Brain microvascular endothelial cell (primary cell): ENCODE measurements around the gene GRIK3.

ENCODE experiments used
- DNase-seq: peaks from one replicate; pipeline ENCODE4 v3.0.0-alpha.2; 2020
- H3K27ac ChIP-seq: fragments of 250-450 bp; sonication (Bioruptor Pico); 2 replicates; pipeline ENCODE4 v1.5.1; 2020; ENCODE audit warnings: mild to moderate bottlenecking, moderate library complexity
- H3K27me3 ChIP-seq: fragments of 250-450 bp; sonication (Bioruptor Pico); replicated peaks from 2 replicates; pipeline ENCODE4 v1.5.1; 2020; ENCODE audit warnings: mild to moderate bottlenecking
- H3K36me3 ChIP-seq: fragments of 250-450 bp; sonication (Bioruptor Pico); replicated peaks from 2 replicates; pipeline ENCODE4 v1.5.1; 2020; ENCODE audit warnings: mild to moderate bottlenecking
- H3K4me3 ChIP-seq: 2 replicates; pipeline ENCODE4 v1.5.1; 2011; ENCODE audit warnings: low read depth, mild to moderate bottlenecking, control low read depth, low read length, moderate library complexity
- in situ Hi-C: cut with HindIII; loops from 2 replicates; pipeline ENCODE4 v1.10.0; 2017; ENCODE audit warnings: low sequenced_read_pairs, low pct_ligation_motif_present
- TF ChIP-seq, protein P1 (sequence below): IDR thresholded peaks from 2 replicates; pipeline ENCODE4 v1.5.1; 2011; ENCODE audit warnings: low read depth, mild to moderate bottlenecking, moderate library complexity, low read length, control low read depth, inconsistent platforms; ENCODE audit errors: missing control alignments

Gene GRIK3

GRCh38 chr1:37055631-37056030 lies 21.3 kb upstream of the GRIK3 start:
- TF ChIP-seq, protein P1, sequence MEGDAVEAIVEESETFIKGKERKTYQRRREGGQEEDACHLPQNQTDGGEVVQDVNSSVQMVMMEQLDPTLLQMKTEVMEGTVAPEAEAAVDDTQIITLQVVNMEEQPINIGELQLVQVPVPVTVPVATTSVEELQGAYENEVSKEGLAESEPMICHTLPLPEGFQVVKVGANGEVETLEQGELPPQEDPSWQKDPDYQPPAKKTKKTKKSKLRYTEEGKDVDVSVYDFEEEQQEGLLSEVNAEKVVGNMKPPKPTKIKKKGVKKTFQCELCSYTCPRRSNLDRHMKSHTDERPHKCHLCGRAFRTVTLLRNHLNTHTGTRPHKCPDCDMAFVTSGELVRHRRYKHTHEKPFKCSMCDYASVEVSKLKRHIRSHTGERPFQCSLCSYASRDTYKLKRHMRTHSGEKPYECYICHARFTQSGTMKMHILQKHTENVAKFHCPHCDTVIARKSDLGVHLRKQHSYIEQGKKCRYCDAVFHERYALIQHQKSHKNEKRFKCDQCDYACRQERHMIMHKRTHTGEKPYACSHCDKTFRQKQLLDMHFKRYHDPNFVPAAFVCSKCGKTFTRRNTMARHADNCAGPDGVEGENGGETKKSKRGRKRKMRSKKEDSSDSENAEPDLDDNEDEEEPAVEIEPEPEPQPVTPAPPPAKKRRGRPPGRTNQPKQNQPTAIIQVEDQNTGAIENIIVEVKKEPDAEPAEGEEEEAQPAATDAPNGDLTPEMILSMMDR: no peak
- in situ Hi-C loops: no loop called here

DNA sequence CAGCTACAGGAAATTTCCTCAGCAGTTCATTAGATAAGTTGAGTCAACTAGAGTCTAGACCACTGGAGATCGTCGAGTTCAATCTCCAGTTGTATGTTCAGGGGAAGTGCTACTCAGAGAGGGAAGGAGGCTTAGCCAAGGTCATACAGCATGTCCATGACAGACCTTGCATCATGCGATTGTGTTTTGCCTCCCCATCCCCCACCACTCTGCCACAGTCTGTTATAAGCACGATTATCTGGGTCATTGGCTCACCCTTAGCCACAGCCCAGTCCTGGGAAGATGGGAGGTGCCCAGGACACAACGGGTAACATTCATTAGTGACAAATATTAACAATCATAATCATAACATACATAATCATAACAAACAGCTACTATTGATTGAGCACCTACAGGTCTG lies 18.9 kb upstream of the GRIK3 start:
- in situ Hi-C loops: no loop called here
- Histone ChIP-seq H3K27ac (no peak overlapping the region), H3K36me3 (no peaks in the 10 kb centered on the region), H3K4me3 (no peak overlapping the region), H3K27me3 (no peaks in the 10 kb centered on the region)
- TF ChIP-seq, protein P1: no peak
- DNase-seq: no peak

More at GRCh38 chr1:37055631-37056030, 21.3 kb upstream of the GRIK3 start:
- no peaks in the 10 kb centered on the region for H3K27me3 ChIP-seq
- H3K4me3 ChIP-seq: no peak overlapping the region
- no peak for DNase-seq
- no peaks in the 10 kb centered on the region for H3K36me3 ChIP-seq
- H3K27ac ChIP-seq: no peak overlapping the region

DNA sequence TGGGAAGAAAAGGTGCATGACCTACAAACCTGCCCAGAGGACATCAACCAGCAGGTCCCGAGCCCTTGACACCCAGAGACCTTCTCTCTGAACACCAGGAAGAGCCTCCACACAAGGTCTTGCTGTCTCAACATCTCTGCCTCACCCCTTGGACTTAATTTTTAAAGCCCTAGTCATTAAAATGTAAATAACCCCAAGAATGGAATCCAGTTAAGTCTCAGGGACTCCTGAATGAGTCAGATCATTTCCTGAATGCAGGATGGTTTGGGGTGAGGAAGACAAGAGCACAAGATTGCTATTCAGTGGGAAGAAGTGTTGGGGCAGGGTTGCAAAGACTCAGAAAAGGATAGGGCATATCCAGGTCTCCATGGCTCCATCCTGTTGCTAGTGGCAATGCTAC lies 17.8 kb upstream of the GRIK3 start:
- H3K27me3 ChIP-seq: no peaks in the 10 kb centered on the region
- TF ChIP-seq, protein P1: no peak
- H3K36me3 ChIP-seq: no peaks in the 10 kb centered on the region
- in situ Hi-C loops: no loop called here
- H3K4me3 ChIP-seq: no peak overlapping the region
- no peak for DNase-seq
- no peak overlapping the region for H3K27ac ChIP-seq

GRCh38 chr1:37051346-37051745 lies 17.0 kb upstream of the GRIK3 start:
- in situ Hi-C loops: no loop called here
- DNase-seq: no peak
- H3K27me3 ChIP-seq: no peaks in the 10 kb centered on the region
- TF ChIP-seq, protein P1: no peak
- no peak overlapping the region for H3K27ac ChIP-seq
- no peak overlapping the region for H3K4me3 ChIP-seq
- H3K36me3 ChIP-seq: no peaks in the 10 kb centered on the region

GRCh38 chr1:37047542-37047941 lies 13.2 kb upstream of the GRIK3 start:
- Histone ChIP-seq H3K27me3 (no peaks in the 10 kb centered on the region), H3K36me3 (no peaks in the 10 kb centered on the region), H3K4me3 (no peak overlapping the region), H3K27ac (no peak overlapping the region)
- in situ Hi-C loops: no loop called here
- TF ChIP-seq, protein P1: no peak
- no peak for DNase-seq

GRCh38 chr1:37043101-37043500 lies 8.8 kb upstream of the GRIK3 start:
- H3K4me3 ChIP-seq: no peak overlapping the region
- peaks cover 8% of the 10 kb centered on the region for H3K27me3 ChIP-seq
- H3K27ac ChIP-seq: no peak overlapping the region
- TF ChIP-seq, protein P1: no peak
- in situ Hi-C loops: no loop called here
- H3K36me3 ChIP-seq: no peaks in the 10 kb centered on the region
- no peak for DNase-seq
